H1 (cell line): Measurements from ENCODE around the gene INPP5E. TPM values are rescaled to one million over a fixed set of nuclear protein-coding genes. Genes with fewer than 3 reads are reported as not detected.

Source experiments
- CTCF ChIA-PET: fragments of 300-600 bp; sonication (Branson Sonifier 250); formaldehyde crosslinking; loops from one replicate; lab custom pipeline; 2021; ENCODE audit not compliant: partially characterized antibody; lab: Charles Lee
- POLR2A ChIA-PET: fragments of 300-600 bp; sonication (Branson Sonifier 250); formaldehyde crosslinking; loops from one replicate; lab custom pipeline; 2021; ENCODE audit warnings: inconsistent platforms; ENCODE audit not compliant: partially characterized antibody; lab: Charles Lee
- DNase-seq, 2 experiments: peaks; one replicate each; pipeline versions ENCODE4 v3.0.0 to v3.0.0-alpha.2; 2010 to 2022; ENCODE audit warnings: low spot score in 2 of 2, low read depth in 1 of 2, mixed read lengths in 1 of 2
- FAIRE-seq: peaks from 2 replicates; lab custom pipeline; 2011; peaks lifted over from hg19 to GRCh38; lab: Jason Lieb, UNC
- H2AFZ ChIP-seq: 2 replicates; pipeline ENCODE4 v1.8.1; 2012; ENCODE audit warnings: low read length, inconsistent platforms
- H2AK5ac ChIP-seq: 2 replicates; pipeline ENCODE4 v1.6.1; 2013; ENCODE audit warnings: low read depth, low read length
- H2BK120ac ChIP-seq: replicated peaks from 2 replicates; pipeline ENCODE3; 2013; ENCODE audit warnings: low read depth, low read length, inconsistent platforms
- H2BK12ac ChIP-seq: 2 replicates; pipeline ENCODE4 v1.6.1; 2013; ENCODE audit warnings: low read depth, low read length
- H2BK15ac ChIP-seq: 2 replicates; pipeline ENCODE4 v1.6.1; 2013; ENCODE audit warnings: low read length
- H2BK20ac ChIP-seq: 2 replicates; pipeline ENCODE4 v1.6.1; 2013; ENCODE audit warnings: low read length
- H2BK5ac ChIP-seq: 2 replicates; pipeline ENCODE4 v1.6.1; 2013; ENCODE audit warnings: low read depth, low read length
- H3K14ac ChIP-seq: 2 replicates; pipeline ENCODE4 v1.6.1; 2013; ENCODE audit warnings: inconsistent platforms; ENCODE audit not compliant: insufficient read length
- H3K18ac ChIP-seq: 2 replicates; pipeline ENCODE4 v1.6.1; 2013; ENCODE audit warnings: low read length; ENCODE audit errors: extremely low read depth
- H3K23ac ChIP-seq: 2 replicates; pipeline ENCODE4 v1.6.1; 2013; ENCODE audit warnings: inconsistent platforms; ENCODE audit not compliant: insufficient read length
- H3K23me2 ChIP-seq: 2 replicates; pipeline ENCODE4 v1.6.1; 2013; ENCODE audit warnings: low read depth, low read length
- H3K27ac ChIP-seq: 2 replicates; pipeline ENCODE4 v1.6.1; 2011; ENCODE audit warnings: low read depth, low read length, inconsistent platforms
- H3K27me3 ChIP-seq, 4 experiments: replicated peaks in 1 of 4; 1 replicate in 1 of 4; 2 replicates in 3 of 4; pipeline versions ENCODE4 v1.6.1 to v1.8.1; 2011 to 2013; ENCODE audit warnings: low read length in 3 of 4, mild to moderate bottlenecking in 3 of 4, inconsistent platforms in 2 of 4, mixed read lengths in 2 of 4, moderate library complexity in 1 of 4; ENCODE audit not compliant: control insufficient read depth in 3 of 4, insufficient read depth in 3 of 4; ENCODE audit errors: extremely low read depth in 1 of 4
- H3K36me3 ChIP-seq, 4 experiments: 2 replicates each; pipeline versions ENCODE4 v1.6.1 to v1.8.1; 2011 to 2013; ENCODE audit warnings: mild to moderate bottlenecking in 4 of 4, low read length in 3 of 4, moderate library complexity in 2 of 4, control low read depth in 1 of 4, inconsistent platforms in 1 of 4; ENCODE audit not compliant: insufficient read depth in 4 of 4, control insufficient read depth in 2 of 4
- H3K4ac ChIP-seq: replicated peaks from 2 replicates; pipeline ENCODE3; 2013; ENCODE audit warnings: low read length, low read depth, mixed read lengths, inconsistent platforms; ENCODE audit not compliant: insufficient read length
- H3K4me1 ChIP-seq, 4 experiments: replicated peaks in 1 of 4; 1 replicate in 1 of 4; 2 replicates in 3 of 4; pipeline versions ENCODE4 v1.6.1 to v1.8.1; 2011 to 2013; ENCODE audit warnings: low read length in 3 of 4, inconsistent platforms in 2 of 4, mixed read lengths in 1 of 4; ENCODE audit not compliant: insufficient read depth in 4 of 4, control insufficient read depth in 3 of 4
- H3K4me2 ChIP-seq, 2 experiments: 2 replicates each; pipeline versions ENCODE4 v1.6.1 to v1.8.1; 2011 to 2013; ENCODE audit warnings: low read depth in 2 of 2, low read length in 2 of 2, control low read depth in 1 of 2, inconsistent platforms in 1 of 2, mild to moderate bottlenecking in 1 of 2; ENCODE audit not compliant: insufficient read depth in 1 of 2
- H3K4me3 ChIP-seq, 4 experiments: fragments of 200-600, 300-600 bp in 1 of 4; sonication (generic), shearing (Covaris generic), sonication (Bioruptor Twin) in 1 of 4; 2 replicates each; pipeline versions ENCODE4 v1.5.1 to v1.8.1; 2011 to 2016; ENCODE audit warnings: low read length in 4 of 4, low read depth in 3 of 4, control low read depth in 2 of 4, inconsistent platforms in 2 of 4, mild to moderate bottlenecking in 2 of 4, mixed read lengths in 1 of 4, moderate library complexity in 1 of 4; ENCODE audit not compliant: insufficient read depth in 2 of 4; ENCODE audit errors: extremely low read depth in 1 of 4
- H3K56ac ChIP-seq: replicated peaks from 2 replicates; pipeline ENCODE3; 2013; ENCODE audit warnings: low read depth, mild to moderate bottlenecking, mixed read lengths, low read length, inconsistent platforms; ENCODE audit not compliant: insufficient read length
- H3K79me1 ChIP-seq: 2 replicates; pipeline ENCODE4 v1.6.1; 2013; ENCODE audit warnings: low read depth, low read length, control low read depth
- H3K79me2 ChIP-seq, 2 experiments: 2 replicates each; pipeline versions ENCODE4 v1.6.1 to v1.8.1; 2012 to 2013; ENCODE audit warnings: low read length in 2 of 2, mild to moderate bottlenecking in 2 of 2, inconsistent platforms in 1 of 2; ENCODE audit not compliant: insufficient read depth in 2 of 2, control insufficient read depth in 1 of 2
- H3K9ac ChIP-seq, 4 experiments: replicated peaks in 1 of 4; 1 replicate in 1 of 4; 2 replicates in 3 of 4; pipeline versions ENCODE4 v1.6.1 to v1.8.1; 2011 to 2013; ENCODE audit warnings: low read depth in 3 of 4, low read length in 3 of 4, control low read depth in 2 of 4, mild to moderate bottlenecking in 2 of 4, moderate library complexity in 2 of 4, inconsistent platforms in 1 of 4; ENCODE audit errors: extremely low read depth in 1 of 4
- H3K9me3 ChIP-seq, 2 experiments: 2 replicates each; pipeline versions ENCODE4 v1.6.1 to v1.8.1; 2012 to 2013; ENCODE audit warnings: mild to moderate bottlenecking in 2 of 2, moderate library complexity in 2 of 2, control low read depth in 1 of 2, inconsistent platforms in 1 of 2, low read depth in 1 of 2, low read length in 1 of 2, mixed read lengths in 1 of 2; ENCODE audit not compliant: insufficient read depth in 2 of 2
- H4K20me1 ChIP-seq, 2 experiments: replicated peaks in 1 of 2; 2 replicates each; pipeline versions ENCODE3 to v1.8.1; 2011 to 2013; ENCODE audit warnings: inconsistent platforms in 2 of 2, low read length in 2 of 2, mild to moderate bottlenecking in 1 of 2; ENCODE audit not compliant: insufficient read depth in 2 of 2, control insufficient read depth in 1 of 2
- H4K5ac ChIP-seq: 2 replicates; pipeline ENCODE4 v1.6.1; 2013; ENCODE audit warnings: low read length, low read depth, mixed read lengths, inconsistent platforms; ENCODE audit not compliant: insufficient read length
- H4K8ac ChIP-seq: 2 replicates; pipeline ENCODE4 v1.8.0; 2013; ENCODE audit warnings: mild to moderate bottlenecking, moderate library complexity, low read length, inconsistent platforms; ENCODE audit not compliant: insufficient read depth; ENCODE audit errors: extremely low read depth
- H4K91ac ChIP-seq: replicated peaks from 2 replicates; pipeline ENCODE3; 2013; ENCODE audit warnings: low read length, mixed read lengths, inconsistent platforms; ENCODE audit not compliant: insufficient read length
- BACH1 ChIP-seq: IDR thresholded peaks from 2 replicates; pipeline ENCODE4 v1.6.1; 2012; ENCODE audit warnings: low read length, improper control_type of control experiment
- CHD2 ChIP-seq: IDR thresholded peaks from 2 replicates; pipeline ENCODE4 v1.6.1; 2012; ENCODE audit warnings: low read length, improper control_type of control experiment
- EZH2 ChIP-seq: fragments of 200-600 bp; sonication (generic); IDR thresholded peaks from 2 replicates; pipeline ENCODE4 v1.7.1; 2012; ENCODE audit warnings: low read depth, mild to moderate bottlenecking, moderate library complexity, low read length, inconsistent platforms; ENCODE audit not compliant: severe bottlenecking
- GTF2F1 ChIP-seq: IDR thresholded peaks from 2 replicates; pipeline ENCODE4 v1.6.1; 2012; ENCODE audit warnings: low read depth, low read length, improper control_type of control experiment, borderline replicate concordance
- HDAC6 ChIP-seq: IDR thresholded peaks from one replicate; pipeline ENCODE4 v1.7.1; 2012; ENCODE audit warnings: low read depth, mild to moderate bottlenecking, inconsistent platforms, low read length, moderate library complexity
- KDM1A ChIP-seq: fragments of 200-600, 300-600 bp; sonication (generic); IDR thresholded peaks from 2 replicates; pipeline ENCODE4 v1.7.1; 2016; ENCODE audit warnings: mild to moderate bottlenecking, low read length, borderline replicate concordance
- POLR2A ChIP-seq, 2 experiments: IDR thresholded peaks; 1 replicate in 1 of 2; 2 replicates in 1 of 2; pipeline ENCODE4 v1.6.1; 2011; ENCODE audit warnings: low read depth in 2 of 2, low read length in 2 of 2, mild to moderate bottlenecking in 2 of 2; ENCODE audit errors: control extremely low read depth in 1 of 2
- RFX5 ChIP-seq: IDR thresholded peaks from 2 replicates; pipeline ENCODE4 v1.6.1; 2011; ENCODE audit warnings: low read depth, low read length, improper control_type of control experiment, borderline replicate concordance
- SAP30 ChIP-seq: fragments of 300-600 bp; sonication (generic); IDR thresholded peaks from 2 replicates; pipeline ENCODE4 v1.7.1; 2012; ENCODE audit warnings: low read length, moderate library complexity, mild to moderate bottlenecking, inconsistent platforms; ENCODE audit not compliant: insufficient read depth, insufficient replicate concordance
- SIRT6 ChIP-seq: IDR thresholded peaks from one replicate; pipeline ENCODE4 v1.7.1; 2012; ENCODE audit warnings: low read length, inconsistent platforms
- TAF1 ChIP-seq: IDR thresholded peaks from 2 replicates; pipeline ENCODE4 v1.6.1; 2011; ENCODE audit warnings: mild to moderate bottlenecking, low read depth, low read length
- YY1 ChIP-seq: IDR thresholded peaks from 2 replicates; pipeline ENCODE4 v1.6.1; 2011; ENCODE audit warnings: low read depth, mild to moderate bottlenecking, low read length
- ZNF274 ChIP-seq: IDR thresholded peaks from 2 replicates; pipeline ENCODE4 v1.7.0; 2012; ENCODE audit warnings: low read length, borderline replicate concordance; ENCODE audit errors: extremely low read depth
- WGBS, 2 experiments: shearing (Covaris generic) in 1 of 2; methylation state at CpG; one replicate each; pipeline versions ENCODE4 v1.1.6 to v1.1.7; 2013 to 2015; ENCODE audit warnings: low lambda C conversion rate in 2 of 2, mixed read lengths in 2 of 2, inconsistent platforms in 1 of 2, low coverage in 1 of 2, missing lambda C conversion rate in 1 of 2; ENCODE audit not compliant: insufficient replicate concordance in 2 of 2, insufficient coverage in 1 of 2, insufficient read length in 1 of 2; ENCODE audit errors: extremely low coverage in 1 of 2, missing lambda C conversion rate in 1 of 2; 5-methylcytosine and 5-hydroxymethylcytosine counted together
- polyA plus RNA-seq, 7 experiments: library from polyadenylated mRNA; depleted of rRNA in 3 of 7; stranded (reverse) in 5 of 7; unstranded in 2 of 7; fragments of >200 nt in 5 of 7; fragments of 200-250 nt in 2 of 7; gene quantifications; 1 replicate in 5 of 7; 2 replicates in 1 of 7; 4 replicates in 1 of 7; pipeline versions ENCODE4 v1.2.1 to v1.2.3, GENCODE V29; 2011 to 2013; ENCODE audit warnings: missing spikeins in 2 of 7, mixed read lengths in 2 of 7
- total RNA-seq: library from RNA; stranded (reverse); fragmentation: NEBNext Ultra II Directional; extraction: Animal tissue kit (Norgen Biotek cat#: 25700); gene quantifications from 2 replicates; pipeline ENCODE4 v1.2.1, GENCODE V29; 2021

Gene INPP5E
- total and polyA plus RNA-seq, 2 of the 8 experiments (the other 6 are each of a cell fraction or from before 2014, with no cell fraction given) = 8.7 to 11.3 TPM

GRCh38 chr9:136445799-136446198 lies 6.2 kb upstream of the INPP5E start:
- POLR2A ChIA-PET = interaction anchor here (0.6 to 4.4 kb wide), 11 partner anchors 13 to 182 kb away, joined by 3 to 23 read pairs (median 4); partner anchors contain the start of gene SNAPC4
- H4K91ac ChIP-seq = no peak overlapping the region
- CTCF ChIA-PET = interaction anchor here (0.7 to 1.0 kb wide), 3 partner anchors 13 to 64 kb away, joined by 3 read pairs; no protein-coding TSS in a partner anchor
- no peak overlapping the region for H3K23ac ChIP-seq
- no peak overlapping the region for H4K5ac ChIP-seq
- no peaks in the 10 kb centered on the region for H3K4me1 ChIP-seq
- H3K4ac ChIP-seq = no peak overlapping the region
- no peak overlapping the region for H2BK5ac ChIP-seq
- no peak overlapping the region for H3K9ac ChIP-seq
- no peak overlapping the region for H2BK20ac ChIP-seq
- no peak overlapping the region for H2BK120ac ChIP-seq
- H3K27me3 ChIP-seq = no peaks in the 10 kb centered on the region
- no peaks in the 10 kb centered on the region for H3K23me2 ChIP-seq
- H3K4me3 ChIP-seq = no peak overlapping the region
- no peak overlapping the region for H3K18ac ChIP-seq
- TF ChIP-seq SAP30 (no peak), CHD2 (no peak), EZH2 (no peak), TAF1 (no peak), BACH1 (no peak), RFX5 (no peak), ZNF274 (no peak), YY1 (no peak), GTF2F1 (no peak), KDM1A (no peak), HDAC6 (no peak), SIRT6 (no peak), POLR2A (IDR thresholded peaks at IDR 0.05; ENCODE audit: control extremely low read depth in 1 of 2, low read depth in 2 of 2, low read length in 2 of 2) (no peak)
- no peak for DNase-seq
- H2AFZ ChIP-seq = no peak overlapping the region
- H3K79me1 ChIP-seq = no peaks in the 10 kb centered on the region
- H2BK12ac ChIP-seq = no peak overlapping the region
- H3K79me2 ChIP-seq = no peaks in the 10 kb centered on the region
- WGBS, 2 experiments = 92% methylated on average over 7 of the region's 7 CpGs; no CpG with 5 or more reads in 1 of the 2 experiments
- no peak overlapping the region for H3K56ac ChIP-seq
- FAIRE-seq = no peak
- no peaks in the 10 kb centered on the region for H3K9me3 ChIP-seq
- H2AK5ac ChIP-seq = no peak overlapping the region
- no peak overlapping the region for H3K27ac ChIP-seq
- H4K20me1 ChIP-seq = peaks cover 2 to 15% of the 10 kb centered on the region in 2 experiments
- H3K14ac ChIP-seq = no peak overlapping the region
- peaks cover 22 to 50% (median 36%) of the 10 kb centered on the region in 4 experiments for H3K36me3 ChIP-seq
- no peak overlapping the region for H2BK15ac ChIP-seq
- H3K4me2 ChIP-seq = no peak overlapping the region
- no peak overlapping the region for H4K8ac ChIP-seq
